ENCODE measurements around the gene YLPM1.

YLPM1 gene

DNA sequence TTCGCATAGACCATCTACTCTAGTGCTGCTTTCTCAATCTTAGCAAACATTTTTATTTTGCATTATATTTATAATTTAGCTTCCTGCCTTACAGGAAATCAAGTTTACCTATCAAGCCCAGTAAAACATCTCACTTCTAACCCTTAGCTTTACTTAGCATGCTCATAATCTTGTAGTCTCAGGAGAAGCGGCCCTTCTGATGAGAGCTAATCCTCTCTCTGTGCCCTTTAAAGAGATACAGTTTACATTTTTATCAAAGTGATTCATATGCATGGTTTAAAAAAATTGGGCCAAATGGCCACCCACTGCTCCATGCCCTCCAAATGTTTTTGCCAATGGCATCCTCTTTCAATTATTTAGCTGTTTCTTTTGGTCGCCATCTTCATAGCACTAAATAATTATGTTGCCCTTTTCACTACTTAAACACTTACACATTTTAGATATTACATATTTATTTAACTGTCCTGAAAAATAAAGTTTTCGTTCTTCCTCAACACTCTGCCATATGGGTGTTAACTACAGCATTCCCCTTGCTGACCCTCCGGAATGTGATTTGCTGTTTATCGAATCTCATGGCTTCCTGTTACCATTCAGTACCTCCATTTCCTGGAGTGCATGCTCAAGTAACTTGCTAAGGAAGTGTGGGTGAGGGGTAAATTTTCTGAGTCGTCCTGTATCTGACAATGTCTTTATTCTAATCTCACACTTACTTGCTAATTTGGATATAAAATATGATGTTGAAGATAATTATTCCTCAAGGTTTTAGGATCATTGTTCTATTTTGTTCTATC, 29.3 kb downstream of the YLPM1 start:
- TF ChIP-seq, protein P1, sequence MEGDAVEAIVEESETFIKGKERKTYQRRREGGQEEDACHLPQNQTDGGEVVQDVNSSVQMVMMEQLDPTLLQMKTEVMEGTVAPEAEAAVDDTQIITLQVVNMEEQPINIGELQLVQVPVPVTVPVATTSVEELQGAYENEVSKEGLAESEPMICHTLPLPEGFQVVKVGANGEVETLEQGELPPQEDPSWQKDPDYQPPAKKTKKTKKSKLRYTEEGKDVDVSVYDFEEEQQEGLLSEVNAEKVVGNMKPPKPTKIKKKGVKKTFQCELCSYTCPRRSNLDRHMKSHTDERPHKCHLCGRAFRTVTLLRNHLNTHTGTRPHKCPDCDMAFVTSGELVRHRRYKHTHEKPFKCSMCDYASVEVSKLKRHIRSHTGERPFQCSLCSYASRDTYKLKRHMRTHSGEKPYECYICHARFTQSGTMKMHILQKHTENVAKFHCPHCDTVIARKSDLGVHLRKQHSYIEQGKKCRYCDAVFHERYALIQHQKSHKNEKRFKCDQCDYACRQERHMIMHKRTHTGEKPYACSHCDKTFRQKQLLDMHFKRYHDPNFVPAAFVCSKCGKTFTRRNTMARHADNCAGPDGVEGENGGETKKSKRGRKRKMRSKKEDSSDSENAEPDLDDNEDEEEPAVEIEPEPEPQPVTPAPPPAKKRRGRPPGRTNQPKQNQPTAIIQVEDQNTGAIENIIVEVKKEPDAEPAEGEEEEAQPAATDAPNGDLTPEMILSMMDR (conservative IDR thresholded peaks at IDR 0.05; ENCODE audit: low read depth, low read length), result no peak
- no peak overlapping the region for H3K4me3 ChIP-seq (ENCODE audit: low read length)
- no peak for DNase-seq (ENCODE audit: low read depth)

GRCh38 chr14:74793506-74794155, 30.5 kb downstream of the YLPM1 start:
- TF ChIP-seq, protein P1 (conservative IDR thresholded peaks at IDR 0.05; ENCODE audit: low read depth, low read length), result peak; percentile 46
- no peak for DNase-seq (ENCODE audit: low read depth)
- no peak overlapping the region for H3K4me3 ChIP-seq (ENCODE audit: low read length)

DNA sequence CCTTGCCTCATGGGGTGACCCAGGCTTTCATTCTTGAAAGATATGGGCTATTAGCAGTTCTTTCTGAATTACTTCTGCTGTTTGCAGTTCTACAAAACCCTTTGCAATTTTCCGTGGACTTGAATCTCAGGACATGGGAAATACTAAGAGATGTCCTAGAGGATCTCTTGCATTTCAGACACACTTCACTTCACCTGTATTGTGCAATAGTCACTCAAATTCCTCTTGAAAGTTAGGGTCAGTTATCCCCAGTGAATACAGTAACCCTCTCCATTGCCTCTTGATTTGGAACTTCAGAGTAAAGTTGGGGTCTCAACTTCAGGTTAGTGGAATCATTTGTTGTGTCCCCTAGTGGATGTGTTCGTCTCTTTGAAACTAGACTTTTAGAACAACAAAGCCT, 31.8 kb downstream of the YLPM1 start:
- no peak for DNase-seq (ENCODE audit: low read depth)
- no peak overlapping the region for H3K4me3 ChIP-seq (ENCODE audit: low read length)
- TF ChIP-seq, protein P1 (conservative IDR thresholded peaks at IDR 0.05; ENCODE audit: low read depth, low read length), result no peak

- TF ChIP-seq, protein P1 (conservative IDR thresholded peaks at IDR 0.05; ENCODE audit: low read depth, low read length), result no peak
- no peak for DNase-seq (ENCODE audit: low read depth)
These were observed 36.6 kb downstream of the YLPM1 start for GRCh38 chr14:74799765-74800164.

DNA sequence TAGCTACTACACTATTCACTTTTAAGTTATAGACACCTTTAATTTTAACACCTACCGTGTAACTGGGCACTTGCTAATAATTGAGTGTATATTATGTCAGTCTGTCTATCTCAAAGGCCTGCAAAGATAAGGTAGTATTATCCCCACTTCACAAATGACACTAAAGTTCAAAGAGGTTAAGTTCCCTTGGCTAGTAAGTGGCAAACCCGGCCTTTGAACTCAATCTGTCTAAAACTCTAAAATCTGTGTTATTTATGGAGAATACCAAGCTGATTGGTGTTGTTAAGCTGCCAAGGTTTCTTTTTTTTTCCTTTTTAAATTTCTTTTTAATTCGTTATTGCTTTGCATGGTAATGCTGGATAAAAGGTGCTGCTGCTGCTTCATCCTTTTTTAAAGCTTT, 37.7 kb downstream of the YLPM1 start:
- no peak for DNase-seq (ENCODE audit: low read depth)
- TF ChIP-seq, protein P1 (conservative IDR thresholded peaks at IDR 0.05; ENCODE audit: low read depth, low read length), result no peak
- H3K4me3 ChIP-seq (ENCODE audit: low read length), result no peak overlapping the region

More at GRCh38 chr14:74799765-74800164, 36.6 kb downstream of the YLPM1 start:
- H3K4me3 ChIP-seq (ENCODE audit: low read length), result no peak overlapping the region

- TF ChIP-seq, protein P1 (conservative IDR thresholded peaks at IDR 0.05; ENCODE audit: low read depth, low read length), result no peak
- H3K4me3 ChIP-seq (ENCODE audit: low read length), result no peak overlapping the region
- DNase-seq (ENCODE audit: low read depth), result no peak
These were observed 38.3 kb downstream of the YLPM1 start for GRCh38 chr14:74801396-74801795.
